ENCODE results near the gene TCF7L2.

Gene TCF7L2

GRCh38 chr10:112949875-112950507, at the start of gene TCF7L2:
TCF7L2 (plus strand) TSS chr10:112950247; CDS start chr10:112950757, 510 bp downstream.
- peak; percentile 98 for DNase-seq

- no peak for DNase-seq
Observed at GRCh38 chr10:112902730-112903129, 47.3 kb upstream of the TCF7L2 start.

- DNase-seq = peak; percentile 45
Observed at GRCh38 chr10:112904000-112904399, 46.0 kb upstream of the TCF7L2 start.

GRCh38 chr10:112906945-112907344, 43.1 kb upstream of the TCF7L2 start:
- no peak for DNase-seq

- DNase-seq = peak; percentile 25
Observed at GRCh38 chr10:112907893-112908292, 42.2 kb upstream of the TCF7L2 start.

- DNase-seq = no peak
Observed at GRCh38 chr10:112911206-112911605, 38.8 kb upstream of the TCF7L2 start.

- no peak for DNase-seq
Observed at GRCh38 chr10:112912410-112912928, 37.6 kb upstream of the TCF7L2 start.

GRCh38 chr10:112913255-112913654, 36.8 kb upstream of the TCF7L2 start:
- DNase-seq = no peak

- DNase-seq = no peak
Observed at GRCh38 chr10:112913661-112914287, 36.3 kb upstream of the TCF7L2 start.

GRCh38 chr10:112914288-112914952, 35.6 kb upstream of the TCF7L2 start:
- DNase-seq = no peak

GRCh38 chr10:112915590-112916572, 34.2 kb upstream of the TCF7L2 start:
- DNase-seq = peak; percentile 35

GRCh38 chr10:112917681-112918080, 32.4 kb upstream of the TCF7L2 start:
- DNase-seq = no peak

GRCh38 chr10:112918771-112919170, 31.3 kb upstream of the TCF7L2 start:
- no peak for DNase-seq

- DNase-seq = peak; percentile 75
Observed at GRCh38 chr10:112919721-112920120, 30.3 kb upstream of the TCF7L2 start.

- no peak for DNase-seq
Observed at GRCh38 chr10:112926906-112927688, 22.9 kb upstream of the TCF7L2 start.

- DNase-seq = no peak
Observed at GRCh38 chr10:112927980-112928379, 22.1 kb upstream of the TCF7L2 start.

- DNase-seq = no peak
Observed at GRCh38 chr10:112932658-112933057, 17.4 kb upstream of the TCF7L2 start.

- DNase-seq = no peak
Observed at GRCh38 chr10:112934193-112934592, 15.9 kb upstream of the TCF7L2 start.

GRCh38 chr10:112938808-112939482, 11.1 kb upstream of the TCF7L2 start:
- DNase-seq = no peak

GRCh38 chr10:112945811-112946210, 4.2 kb upstream of the TCF7L2 start:
- no peak for DNase-seq

- DNase-seq = no peak
Observed at GRCh38 chr10:112946649-112947048, 3.4 kb upstream of the TCF7L2 start.
